NCI-H2029 (cell line): ENCODE data around the gene FUBP3.

Experiments used
- DNase-seq: peaks from one replicate; lab custom pipeline; 2025; lab: John Stamatoyannopoulos, UW

FUBP3 gene

GRCh38 chr9:130607640-130608420 lies 28.5 kb downstream of the FUBP3 start:
- DNase-seq: no peak

- no peak for DNase-seq
Measured at GRCh38 chr9:130608554-130609134, 29.3 kb downstream of the FUBP3 start.

- DNase-seq: no peak
Measured at GRCh38 chr9:130609163-130609562, 29.8 kb downstream of the FUBP3 start.

GRCh38 chr9:130610862-130611707 lies 31.7 kb downstream of the FUBP3 start:
- no peak for DNase-seq

- DNase-seq: no peak
Measured at GRCh38 chr9:130616451-130616850, 37.1 kb downstream of the FUBP3 start.

- DNase-seq: no peak
Measured at GRCh38 chr9:130623466-130623865, 44.1 kb downstream of the FUBP3 start.

- DNase-seq: no peak
Measured at GRCh38 chr9:130624154-130624553, 44.8 kb downstream of the FUBP3 start.

- no peak for DNase-seq
Measured at GRCh38 chr9:130626249-130626996, 47.0 kb downstream of the FUBP3 start.

GRCh38 chr9:130627051-130627450 lies 47.7 kb downstream of the FUBP3 start:
- DNase-seq: no peak

GRCh38 chr9:130627896-130628792 lies 48.8 kb downstream of the FUBP3 start:
- DNase-seq: no peak

GRCh38 chr9:130629443-130630070 lies 50.2 kb downstream of the FUBP3 start:
- DNase-seq: no peak

- DNase-seq: no peak
Measured at GRCh38 chr9:130630071-130630450, 50.7 kb downstream of the FUBP3 start.

- DNase-seq: no peak
Measured at GRCh38 chr9:130630506-130631330, 51.3 kb downstream of the FUBP3 start.

GRCh38 chr9:130631331-130632080 lies 52.1 kb downstream of the FUBP3 start:
- no peak for DNase-seq

- DNase-seq: no peak
Measured at GRCh38 chr9:130632081-130632710, 52.8 kb downstream of the FUBP3 start.

GRCh38 chr9:130632841-130633240 lies 53.5 kb downstream of the FUBP3 start:
- DNase-seq: no peak

GRCh38 chr9:130633336-130634190 lies 54.2 kb downstream of the FUBP3 start:
- DNase-seq: no peak
